ENCODE data around the gene MCC.

The MCC gene

DNA sequence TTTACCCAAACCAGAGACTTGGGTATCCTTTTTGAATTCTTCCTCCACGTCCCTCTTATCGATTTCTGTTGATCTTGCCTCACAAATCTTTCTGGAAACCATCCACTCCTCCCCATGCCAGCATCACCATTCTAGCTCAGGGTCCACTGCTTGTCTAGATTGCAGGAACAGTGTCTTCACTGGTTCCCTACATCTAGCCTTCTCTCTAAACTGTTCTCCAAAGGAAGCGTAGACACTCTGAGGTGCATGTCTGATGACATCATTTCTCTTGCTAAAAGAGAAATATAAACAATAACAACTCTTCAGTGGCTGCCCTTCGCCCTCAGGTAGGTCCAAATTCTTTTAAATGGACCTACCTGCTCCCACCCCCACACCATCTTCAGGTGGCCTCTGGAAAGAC lies 311.5 kb downstream of the MCC start:
- Mint-ChIP-seq H3K4me1 (ENCODE audit: low read depth) (peaks cover 2% of the 10 kb centered on the region), H3K27ac (no peak overlapping the region), H3K4me3 (no peak overlapping the region), H3K9me3 (no peaks in the 10 kb centered on the region), H3K27me3 (ENCODE audit: low read depth) (peaks cover 21% of the 10 kb centered on the region), H3K36me3 (ENCODE audit: low read depth) (no peaks in the 10 kb centered on the region)
- DNase-seq (ENCODE audit: low spot score): no peak

DNA sequence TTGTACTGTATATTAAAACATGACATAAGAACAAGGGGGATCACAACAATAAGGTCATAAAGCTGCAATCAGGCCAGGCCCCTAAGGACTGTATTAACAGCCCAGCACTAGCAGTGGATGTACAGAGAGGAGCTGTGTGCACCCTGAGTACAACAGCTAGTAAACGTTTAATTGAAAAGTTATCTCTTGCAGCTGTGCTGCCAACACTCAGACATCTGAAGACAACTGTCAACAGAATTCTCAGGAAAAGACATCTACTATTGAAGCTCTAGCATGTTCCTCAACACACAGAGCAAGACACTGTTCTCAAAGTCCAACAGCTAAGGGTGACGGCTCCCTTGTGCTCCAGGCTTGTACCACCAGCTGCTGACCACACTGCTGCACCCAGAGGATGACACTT lies 312.1 kb downstream of the MCC start:
- Mint-ChIP-seq H3K27me3 (ENCODE audit: low read depth) (peaks cover 21% of the 10 kb centered on the region), H3K4me3 (no peak overlapping the region), H3K9me3 (no peaks in the 10 kb centered on the region), H3K36me3 (ENCODE audit: low read depth) (no peaks in the 10 kb centered on the region), H3K4me1 (ENCODE audit: low read depth) (no peaks in the 10 kb centered on the region), H3K27ac (no peak overlapping the region)
- DNase-seq (ENCODE audit: low spot score): no peak

DNA sequence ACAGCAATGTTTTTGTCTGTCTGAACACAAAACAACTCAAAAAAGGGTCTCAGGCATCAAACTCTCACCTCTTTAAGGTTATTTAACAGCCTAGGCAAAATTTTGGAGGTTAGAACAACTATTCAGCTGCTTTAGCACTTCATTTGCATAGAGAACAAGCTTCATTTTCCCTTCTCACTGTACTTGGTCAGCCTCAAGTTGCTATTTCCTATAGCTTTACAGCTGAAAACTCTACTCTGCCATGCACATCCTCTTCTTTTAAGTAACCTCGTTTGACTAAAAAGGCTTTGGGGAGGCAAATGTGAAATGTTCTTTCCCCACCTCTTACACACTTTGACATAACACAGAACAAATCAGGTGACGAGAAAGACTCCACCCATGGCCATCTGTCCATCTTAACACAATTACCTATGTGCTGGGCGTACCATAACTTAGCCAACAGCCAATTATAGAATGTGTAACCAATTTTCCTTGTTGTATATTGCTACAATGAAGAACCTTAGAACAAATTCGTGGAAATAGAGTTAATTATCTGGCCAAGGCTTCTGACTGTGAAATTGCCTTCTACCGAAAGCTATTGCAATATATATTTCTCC lies 315.9 kb downstream of the MCC start:
- H3K27me3 Mint-ChIP-seq (ENCODE audit: low read depth): peaks cover 39% of the 10 kb centered on the region
- no peaks in the 10 kb centered on the region for H3K36me3 Mint-ChIP-seq (ENCODE audit: low read depth)
- DNase-seq (ENCODE audit: low spot score): no peak
- H3K9me3 Mint-ChIP-seq: no peaks in the 10 kb centered on the region
- no peak overlapping the region for H3K27ac Mint-ChIP-seq
- no peaks in the 10 kb centered on the region for H3K4me1 Mint-ChIP-seq (ENCODE audit: low read depth)
- H3K4me3 Mint-ChIP-seq: no peak overlapping the region

DNA sequence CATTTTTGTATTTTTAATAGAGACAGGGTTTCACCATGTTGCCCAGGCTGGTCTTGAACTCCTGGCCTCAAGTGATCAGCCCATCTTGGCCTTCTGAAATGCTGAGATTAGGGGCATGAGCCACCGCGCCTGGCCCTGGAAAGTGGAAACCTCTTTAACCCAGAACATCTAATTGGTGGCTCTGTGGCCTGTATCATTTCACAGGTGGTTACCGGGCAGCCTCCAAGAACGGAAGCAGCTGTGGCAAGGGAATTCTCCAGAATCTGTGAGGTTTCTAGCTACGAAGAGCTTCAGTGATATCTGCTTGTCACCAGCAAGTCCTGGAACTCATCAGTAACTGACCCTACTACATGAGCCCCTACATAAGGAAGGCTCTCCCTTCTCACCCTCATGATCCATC lies 316.7 kb downstream of the MCC start:
- DNase-seq (ENCODE audit: low spot score): no peak
- Mint-ChIP-seq H3K9me3 (no peaks in the 10 kb centered on the region), H3K36me3 (ENCODE audit: low read depth) (no peaks in the 10 kb centered on the region), H3K27me3 (ENCODE audit: low read depth) (peaks cover 43% of the 10 kb centered on the region), H3K27ac (no peak overlapping the region), H3K4me3 (no peak overlapping the region), H3K4me1 (ENCODE audit: low read depth) (no peaks in the 10 kb centered on the region)

DNA sequence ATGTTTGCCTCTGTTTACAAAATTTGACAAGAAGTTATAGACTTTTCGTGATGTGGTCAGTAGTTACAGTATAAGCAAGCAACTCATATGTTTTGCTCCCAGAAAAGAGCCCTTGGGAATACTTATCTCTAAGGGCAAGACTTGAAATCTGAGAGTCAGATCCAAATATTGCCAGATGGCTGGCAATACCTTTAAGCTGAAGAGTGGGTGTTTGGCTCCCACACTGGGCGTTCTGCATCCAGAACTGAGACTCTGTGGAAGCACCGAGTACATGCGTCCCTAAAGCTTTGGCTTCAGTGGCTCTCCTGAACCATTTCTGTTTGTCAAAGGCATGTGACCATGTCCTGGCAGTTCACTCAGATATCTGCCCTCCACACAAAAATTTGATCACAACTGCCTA lies 317.5 kb downstream of the MCC start:
- no peaks in the 10 kb centered on the region for H3K36me3 Mint-ChIP-seq (ENCODE audit: low read depth)
- no peak overlapping the region for H3K4me3 Mint-ChIP-seq
- no peak for DNase-seq (ENCODE audit: low spot score)
- H3K4me1 Mint-ChIP-seq (ENCODE audit: low read depth): no peaks in the 10 kb centered on the region
- H3K27ac Mint-ChIP-seq: no peak overlapping the region
- H3K9me3 Mint-ChIP-seq: no peaks in the 10 kb centered on the region
- H3K27me3 Mint-ChIP-seq (ENCODE audit: low read depth): peaks cover 43% of the 10 kb centered on the region

DNA sequence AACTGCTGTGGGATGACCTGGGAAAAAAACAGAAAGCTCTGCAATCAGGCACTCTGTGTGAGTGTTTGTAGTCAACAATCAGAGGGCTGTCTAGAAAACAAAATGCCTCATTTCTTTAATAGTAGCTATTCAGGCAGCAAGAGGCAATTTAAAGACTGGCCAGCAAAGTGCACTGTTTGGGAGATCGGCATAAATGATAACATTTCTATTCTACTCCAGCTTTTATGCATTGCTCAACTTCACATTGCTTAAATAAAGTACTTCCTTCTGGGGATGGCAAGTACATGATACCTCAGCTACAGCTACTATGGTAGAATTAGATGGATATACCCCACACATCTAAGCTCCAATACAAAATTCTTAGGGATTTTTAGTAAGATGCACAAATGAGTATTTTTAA lies 318.5 kb downstream of the MCC start:
- Mint-ChIP-seq H3K9me3 (no peaks in the 10 kb centered on the region), H3K27ac (no peak overlapping the region), H3K4me1 (ENCODE audit: low read depth) (no peaks in the 10 kb centered on the region), H3K4me3 (no peak overlapping the region), H3K36me3 (ENCODE audit: low read depth) (no peaks in the 10 kb centered on the region), H3K27me3 (ENCODE audit: low read depth) (peaks cover 37% of the 10 kb centered on the region)
- no peak for DNase-seq (ENCODE audit: low spot score)

DNA sequence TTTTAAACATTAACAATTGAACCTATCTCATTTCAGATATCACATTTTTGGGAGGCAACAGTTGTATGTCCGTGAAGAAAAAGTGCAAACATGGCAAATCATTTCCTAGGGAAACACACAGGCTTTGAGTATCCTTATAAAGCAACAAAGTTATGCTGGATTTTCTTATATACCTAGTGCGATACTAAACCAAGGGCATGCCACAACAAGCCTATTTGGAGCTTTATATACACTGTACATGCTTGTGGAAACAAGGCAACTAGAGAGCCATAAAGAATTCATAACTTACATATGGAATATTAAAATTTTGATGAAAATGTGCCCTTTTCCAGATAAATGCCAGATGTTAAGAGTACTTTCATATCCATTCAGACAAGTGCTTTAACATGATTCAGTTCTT lies 320.3 kb downstream of the MCC start:
- Mint-ChIP-seq H3K9me3 (no peaks in the 10 kb centered on the region), H3K4me3 (no peak overlapping the region), H3K4me1 (ENCODE audit: low read depth) (no peaks in the 10 kb centered on the region), H3K36me3 (ENCODE audit: low read depth) (no peaks in the 10 kb centered on the region), H3K27ac (no peak overlapping the region), H3K27me3 (ENCODE audit: low read depth) (peaks cover 34% of the 10 kb centered on the region)
- DNase-seq (ENCODE audit: low spot score): no peak

DNA sequence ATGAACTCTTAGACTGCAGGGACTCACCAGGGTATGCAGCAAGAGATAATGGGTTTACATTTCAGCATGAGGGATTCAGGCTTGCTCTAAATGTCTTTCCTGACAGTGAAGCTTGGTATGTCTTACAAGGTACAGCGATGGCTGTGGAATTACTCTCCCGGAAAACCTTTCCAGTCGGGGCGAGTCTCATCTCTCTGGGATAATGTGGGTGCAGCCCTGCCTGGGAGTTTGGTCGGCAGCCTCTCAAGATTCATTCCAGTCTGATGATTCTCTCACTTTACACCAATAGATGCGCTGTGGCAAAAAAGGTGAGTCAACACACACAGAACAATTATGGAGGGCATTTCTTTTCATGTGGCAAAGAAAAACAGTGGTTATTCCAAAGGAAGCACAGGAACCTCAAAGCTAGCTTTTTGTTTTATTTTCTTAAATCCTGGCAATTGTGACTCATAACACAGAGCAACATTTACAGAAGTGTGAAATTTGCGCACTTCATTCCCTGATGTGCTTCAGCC lies 321.3 kb downstream of the MCC start:
- no peak for DNase-seq (ENCODE audit: low spot score)

DNA sequence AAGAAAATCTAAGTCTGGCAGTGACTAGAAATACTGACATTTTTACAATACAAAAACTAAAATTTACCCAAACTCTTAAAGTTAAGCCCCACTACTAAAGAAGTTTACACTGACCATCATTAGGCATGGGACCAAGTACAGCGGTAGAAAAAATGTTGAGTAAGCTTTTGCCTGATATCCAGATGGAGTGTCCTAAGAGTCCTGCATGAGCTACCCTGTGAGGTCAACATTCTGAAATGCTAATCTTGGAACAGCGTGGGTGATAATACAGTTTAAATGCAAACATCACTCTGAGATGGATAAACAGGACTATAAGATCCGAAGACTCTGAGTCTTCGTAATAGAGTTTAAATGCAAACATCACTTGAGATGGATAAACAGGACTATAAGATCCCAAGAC lies 322.0 kb downstream of the MCC start:
- no peak overlapping the region for H3K4me3 Mint-ChIP-seq
- peaks cover 31% of the 10 kb centered on the region for H3K27me3 Mint-ChIP-seq (ENCODE audit: low read depth)
- H3K9me3 Mint-ChIP-seq: no peaks in the 10 kb centered on the region
- H3K4me1 Mint-ChIP-seq (ENCODE audit: low read depth): no peaks in the 10 kb centered on the region
- no peak for DNase-seq (ENCODE audit: low spot score)
- no peaks in the 10 kb centered on the region for H3K36me3 Mint-ChIP-seq (ENCODE audit: low read depth)
- H3K27ac Mint-ChIP-seq: no peak overlapping the region

More for the DNA sequence above, 321.3 kb downstream of the MCC start:
- Mint-ChIP-seq H3K27me3 (ENCODE audit: low read depth) (peaks cover 30% of the 10 kb centered on the region), H3K27ac (no peak overlapping the region), H3K4me3 (no peak overlapping the region), H3K9me3 (no peaks in the 10 kb centered on the region), H3K36me3 (ENCODE audit: low read depth) (no peaks in the 10 kb centered on the region), H3K4me1 (ENCODE audit: low read depth) (no peaks in the 10 kb centered on the region)

DNA sequence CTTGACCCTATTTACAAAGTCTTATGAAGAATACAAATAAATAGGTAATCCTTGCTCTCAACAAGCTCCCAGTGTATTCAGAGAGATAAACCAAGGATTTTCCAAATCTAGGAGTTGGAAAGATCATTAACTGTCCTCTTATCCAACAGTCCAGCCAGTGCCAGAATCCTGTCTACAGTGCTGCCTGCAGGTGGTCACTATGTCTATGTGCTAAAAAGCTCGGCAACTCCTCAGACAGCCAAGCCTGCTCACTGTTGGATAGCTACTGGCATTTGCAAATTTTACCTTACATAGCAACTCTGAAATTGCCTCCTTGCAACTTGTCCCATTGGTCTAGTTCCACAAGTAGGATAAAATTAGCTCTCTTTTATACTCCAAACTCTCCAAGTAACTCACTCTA lies 324.2 kb downstream of the MCC start:
- no peak for DNase-seq (ENCODE audit: low spot score)
- H3K4me1 Mint-ChIP-seq (ENCODE audit: low read depth): no peaks in the 10 kb centered on the region
- peaks cover 32% of the 10 kb centered on the region for H3K27me3 Mint-ChIP-seq (ENCODE audit: low read depth)
- no peaks in the 10 kb centered on the region for H3K36me3 Mint-ChIP-seq (ENCODE audit: low read depth)
- H3K9me3 Mint-ChIP-seq: no peaks in the 10 kb centered on the region
- no peak overlapping the region for H3K4me3 Mint-ChIP-seq
- no peak overlapping the region for H3K27ac Mint-ChIP-seq

DNA sequence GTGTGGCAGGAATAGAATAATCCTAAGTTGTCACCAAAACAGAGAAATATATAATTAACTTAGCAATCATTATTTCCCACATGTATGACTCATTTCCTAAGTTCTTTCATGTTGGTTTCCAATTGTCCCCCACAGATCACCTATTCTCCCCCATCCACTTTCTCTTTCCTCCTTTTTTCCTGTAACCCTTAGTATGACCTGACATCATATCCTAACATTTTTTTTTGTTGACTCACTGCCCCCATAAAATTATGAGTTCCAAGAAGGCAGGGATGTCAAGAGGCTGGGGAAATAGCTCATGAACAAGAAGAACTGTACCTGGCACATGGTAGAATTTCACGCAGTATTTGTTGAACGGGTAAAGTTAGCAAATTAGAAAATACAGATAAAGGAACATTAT lies 324.9 kb downstream of the MCC start:
- Mint-ChIP-seq H3K9me3 (no peaks in the 10 kb centered on the region), H3K27ac (no peak overlapping the region), H3K4me3 (no peak overlapping the region), H3K36me3 (ENCODE audit: low read depth) (no peaks in the 10 kb centered on the region), H3K27me3 (ENCODE audit: low read depth) (peaks cover 31% of the 10 kb centered on the region), H3K4me1 (ENCODE audit: low read depth) (no peaks in the 10 kb centered on the region)
- no peak for DNase-seq (ENCODE audit: low spot score)

DNA sequence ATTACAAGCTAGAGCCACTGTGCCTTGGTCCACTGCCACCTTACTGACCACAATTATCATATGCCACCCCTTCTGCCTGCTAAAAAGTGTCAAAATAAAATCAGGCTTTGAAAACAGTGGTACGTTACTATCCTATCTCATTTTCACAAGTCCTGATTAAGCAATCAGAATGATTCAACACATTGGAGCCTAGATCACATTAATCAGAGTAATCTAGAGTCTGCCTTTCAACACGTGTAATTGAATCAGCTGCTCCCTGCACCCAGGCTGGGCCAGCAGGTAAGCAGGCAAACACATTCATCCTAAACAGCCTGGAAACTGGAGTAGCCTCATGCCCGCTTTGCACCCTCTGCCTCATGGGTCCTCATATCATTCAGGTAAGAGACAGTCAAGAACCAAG lies 325.5 kb downstream of the MCC start:
- Mint-ChIP-seq H3K36me3 (ENCODE audit: low read depth) (no peaks in the 10 kb centered on the region), H3K4me1 (ENCODE audit: low read depth) (no peaks in the 10 kb centered on the region), H3K9me3 (no peaks in the 10 kb centered on the region), H3K27me3 (ENCODE audit: low read depth) (peaks cover 27% of the 10 kb centered on the region), H3K4me3 (no peak overlapping the region), H3K27ac (no peak overlapping the region)
- DNase-seq (ENCODE audit: low spot score): no peak

DNA sequence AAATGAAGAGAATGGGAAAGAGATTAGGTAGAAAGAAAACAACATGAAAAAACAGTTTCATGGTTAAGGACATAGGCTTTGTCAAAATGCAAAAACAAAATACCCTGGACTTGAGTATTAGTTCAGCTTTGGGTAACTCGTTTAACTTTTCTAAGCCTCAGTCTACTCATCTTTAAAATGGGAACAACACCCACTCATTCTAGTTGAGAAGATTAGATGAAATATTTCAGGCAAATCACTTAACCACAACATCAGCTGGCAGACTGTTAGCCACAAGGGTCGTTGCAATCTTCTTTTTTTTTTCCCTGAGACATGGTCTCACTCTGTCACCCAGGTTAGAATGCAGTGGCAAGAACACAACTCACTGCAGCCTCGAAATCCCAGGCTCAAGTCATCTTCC lies 326.0 kb downstream of the MCC start:
- Mint-ChIP-seq H3K36me3 (ENCODE audit: low read depth) (no peaks in the 10 kb centered on the region), H3K9me3 (no peaks in the 10 kb centered on the region), H3K4me1 (ENCODE audit: low read depth) (no peaks in the 10 kb centered on the region), H3K4me3 (no peak overlapping the region), H3K27me3 (ENCODE audit: low read depth) (peaks cover 23% of the 10 kb centered on the region), H3K27ac (no peak overlapping the region)
- no peak for DNase-seq (ENCODE audit: low spot score)

DNA sequence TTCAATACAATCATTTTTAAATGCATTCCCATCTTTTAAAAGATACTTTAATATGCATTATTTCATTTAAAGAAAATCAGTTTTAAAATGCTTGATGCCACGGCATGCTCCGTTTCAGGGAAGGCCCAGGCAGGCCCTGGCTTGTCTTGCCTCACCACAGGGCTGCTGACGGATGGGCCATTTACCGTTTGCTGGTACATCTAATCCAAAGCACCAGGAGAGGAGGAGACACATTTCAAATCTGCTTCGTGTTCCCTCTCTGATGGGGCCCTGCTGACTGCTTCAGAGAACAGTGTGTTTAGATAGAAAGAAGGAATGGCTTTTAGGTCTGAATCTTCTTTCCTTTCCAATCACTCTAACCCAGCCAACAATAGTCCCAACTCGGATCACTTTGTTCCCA lies 326.4 kb downstream of the MCC start:
- no peak for DNase-seq (ENCODE audit: low spot score)
- no peaks in the 10 kb centered on the region for H3K4me1 Mint-ChIP-seq (ENCODE audit: low read depth)
- H3K36me3 Mint-ChIP-seq (ENCODE audit: low read depth): no peaks in the 10 kb centered on the region
- no peaks in the 10 kb centered on the region for H3K9me3 Mint-ChIP-seq
- no peak overlapping the region for H3K27ac Mint-ChIP-seq
- H3K4me3 Mint-ChIP-seq: no peak overlapping the region
- peaks cover 21% of the 10 kb centered on the region for H3K27me3 Mint-ChIP-seq (ENCODE audit: low read depth)

DNA sequence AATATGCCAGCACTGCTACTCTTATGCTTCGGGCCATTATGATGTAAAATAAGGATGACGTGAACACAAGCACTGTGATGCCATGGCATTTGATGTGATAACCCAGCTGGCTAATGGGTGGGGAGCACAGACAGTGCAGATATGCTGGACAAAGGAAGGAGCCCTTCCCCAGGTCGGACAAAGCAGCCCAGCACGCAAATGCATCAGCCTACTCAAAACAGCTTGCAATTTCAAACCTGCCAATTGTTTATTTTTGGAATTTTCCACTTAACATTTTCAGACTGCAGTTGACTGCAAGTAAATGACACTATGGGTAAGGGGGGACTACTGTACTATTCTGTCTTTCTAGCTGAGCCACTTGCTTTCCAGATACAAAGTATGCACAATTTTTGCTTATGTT lies 330.4 kb downstream of the MCC start:
- no peaks in the 10 kb centered on the region for H3K4me1 Mint-ChIP-seq (ENCODE audit: low read depth)
- no peak overlapping the region for H3K27ac Mint-ChIP-seq
- no peak for DNase-seq (ENCODE audit: low spot score)
- no peaks in the 10 kb centered on the region for H3K9me3 Mint-ChIP-seq
- no peak overlapping the region for H3K4me3 Mint-ChIP-seq
- H3K27me3 Mint-ChIP-seq (ENCODE audit: low read depth): peaks cover 12% of the 10 kb centered on the region
- no peaks in the 10 kb centered on the region for H3K36me3 Mint-ChIP-seq (ENCODE audit: low read depth)
